Measurements from ENCODE around the gene GDPD5.

The GDPD5 gene

GRCh38 chr11:75565916-75566762, 40.4 kb upstream of the GDPD5 start:
- Histone ChIP-seq H3K27ac (ENCODE audit: low read depth, low read length) (peak overlapping the region; percentile 100), H3K9me3 (ENCODE audit: control insufficient read depth in 5 of 5, low read length in 5 of 5) (no peaks in the 10 kb centered on the region), H3K36me3 (ENCODE audit: control insufficient read depth in 5 of 5, insufficient read depth in 5 of 5, low read length in 5 of 5) (peaks cover 6 to 67% (median 52%) of the 10 kb centered on the region in 5 donors), H3K27me3 (ENCODE audit: control insufficient read depth in 5 of 5, insufficient read depth in 4 of 5, low read length in 5 of 5) (no peaks in the 10 kb centered on the region), H3K9ac (ENCODE audit: low read length in 5 of 5) (peak overlapping the region in 4 of 5 donors; percentile 33 to 99 (median 76)), H3K4me3 (ENCODE audit: low read depth in 1 of 5, low read length in 5 of 5) (peak overlapping the region; percentile 10 to 97 (median 74)), H3K4me1 (ENCODE audit: control insufficient read depth in 5 of 5, insufficient read depth in 5 of 5, low read length in 5 of 5) (peaks cover 30 to 90% (median 85%) of the 10 kb centered on the region in 5 donors)

- peaks cover 32 to 90% (median 87%) of the 10 kb centered on the region in 5 donors for H3K4me1 ChIP-seq (ENCODE audit: control insufficient read depth in 5 of 5, insufficient read depth in 5 of 5, low read length in 5 of 5)
- H3K4me3 ChIP-seq (ENCODE audit: low read depth in 1 of 5, low read length in 5 of 5): peak overlapping the region; percentile 74 to 99 (median 97)
- peak overlapping the region; percentile 90 to 100 (median 98) for H3K9ac ChIP-seq (ENCODE audit: low read length in 5 of 5)
- H3K9me3 ChIP-seq (ENCODE audit: control insufficient read depth in 5 of 5, low read length in 5 of 5): no peaks in the 10 kb centered on the region
- no peaks in the 10 kb centered on the region for H3K27me3 ChIP-seq (ENCODE audit: control insufficient read depth in 5 of 5, insufficient read depth in 4 of 5, low read length in 5 of 5)
- peak overlapping the region; percentile 100 for H3K27ac ChIP-seq (ENCODE audit: low read depth, low read length)
- H3K36me3 ChIP-seq (ENCODE audit: control insufficient read depth in 5 of 5, insufficient read depth in 5 of 5, low read length in 5 of 5): peaks cover 3 to 58% (median 44%) of the 10 kb centered on the region in 5 donors
These were observed 39.6 kb upstream of the GDPD5 start for GRCh38 chr11:75565221-75565814.

- H3K27me3 ChIP-seq (ENCODE audit: control insufficient read depth in 5 of 5, insufficient read depth in 4 of 5, low read length in 5 of 5): no peaks in the 10 kb centered on the region
- H3K9me3 ChIP-seq (ENCODE audit: control insufficient read depth in 5 of 5, low read length in 5 of 5): no peaks in the 10 kb centered on the region
- H3K4me3 ChIP-seq (ENCODE audit: low read depth in 1 of 5, low read length in 5 of 5): peak overlapping the region; percentile 94 to 99 (median 98)
- H3K27ac ChIP-seq (ENCODE audit: low read depth, low read length): peak overlapping the region; percentile 100
- peak overlapping the region; percentile 98 to 100 (median 98) for H3K9ac ChIP-seq (ENCODE audit: low read length in 5 of 5)
- peaks cover 34 to 93% (median 91%) of the 10 kb centered on the region in 5 donors for H3K4me1 ChIP-seq (ENCODE audit: control insufficient read depth in 5 of 5, insufficient read depth in 5 of 5, low read length in 5 of 5)
- H3K36me3 ChIP-seq (ENCODE audit: control insufficient read depth in 5 of 5, insufficient read depth in 5 of 5, low read length in 5 of 5): peaks cover 0 to 47% (median 33%) of the 10 kb centered on the region in 5 donors
These were observed 38.3 kb upstream of the GDPD5 start for GRCh38 chr11:75563978-75564552.

- Histone ChIP-seq H3K27ac (ENCODE audit: low read depth, low read length) (peak overlapping the region; percentile 100), H3K27me3 (ENCODE audit: control insufficient read depth in 5 of 5, insufficient read depth in 4 of 5, low read length in 5 of 5) (no peaks in the 10 kb centered on the region), H3K9me3 (ENCODE audit: control insufficient read depth in 5 of 5, low read length in 5 of 5) (no peaks in the 10 kb centered on the region), H3K4me3 (ENCODE audit: low read depth in 1 of 5, low read length in 5 of 5) (peak overlapping the region; percentile 94 to 99 (median 98)), H3K4me1 (ENCODE audit: control insufficient read depth in 5 of 5, insufficient read depth in 5 of 5, low read length in 5 of 5) (peaks cover 39 to 94% (median 91%) of the 10 kb centered on the region in 5 donors), H3K36me3 (ENCODE audit: control insufficient read depth in 5 of 5, insufficient read depth in 5 of 5, low read length in 5 of 5) (peaks cover 0 to 41% (median 27%) of the 10 kb centered on the region in 5 donors), H3K9ac (ENCODE audit: low read length in 5 of 5) (peak overlapping the region; percentile 98 to 100 (median 98))
These were observed 37.8 kb upstream of the GDPD5 start for GRCh38 chr11:75563501-75563977.

GRCh38 chr11:75562836-75563484, 37.2 kb upstream of the GDPD5 start:
- Histone ChIP-seq H3K36me3 (ENCODE audit: control insufficient read depth in 5 of 5, insufficient read depth in 5 of 5, low read length in 5 of 5) (peaks cover 0 to 36% (median 21%) of the 10 kb centered on the region in 5 donors), H3K9ac (ENCODE audit: low read length in 5 of 5) (peak overlapping the region; percentile 98 to 100 (median 98)), H3K4me1 (ENCODE audit: control insufficient read depth in 5 of 5, insufficient read depth in 5 of 5, low read length in 5 of 5) (peaks cover 40 to 94% (median 92%) of the 10 kb centered on the region in 5 donors), H3K27me3 (ENCODE audit: control insufficient read depth in 5 of 5, insufficient read depth in 4 of 5, low read length in 5 of 5) (no peaks in the 10 kb centered on the region), H3K4me3 (ENCODE audit: low read depth in 1 of 5, low read length in 5 of 5) (peak overlapping the region; percentile 94 to 99 (median 98)), H3K27ac (ENCODE audit: low read depth, low read length) (peak overlapping the region; percentile 100), H3K9me3 (ENCODE audit: control insufficient read depth in 5 of 5, low read length in 5 of 5) (no peaks in the 10 kb centered on the region)

GRCh38 chr11:75562048-75562835, 36.5 kb upstream of the GDPD5 start, which contains the start of gene SERPINH1:
TSS of gene SERPINH1 (plus strand) at chr11:75562253. CDS start at chr11:75566350, 4,097 bp downstream.
- H3K9ac ChIP-seq (ENCODE audit: low read length in 5 of 5): peak within 1 kb of the TSS; percentile 98 to 100 (median 98)
- H3K27me3 ChIP-seq (ENCODE audit: control insufficient read depth in 5 of 5, insufficient read depth in 4 of 5, low read length in 5 of 5): no peaks in the 10 kb centered on the region
- peak within 1 kb of the TSS; percentile 100 for H3K27ac ChIP-seq (ENCODE audit: low read depth, low read length)
- peak within 1 kb of the TSS; percentile 94 to 99 (median 98) for H3K4me3 ChIP-seq (ENCODE audit: low read depth in 1 of 5, low read length in 5 of 5)
- peaks cover 46 to 94% (median 93%) of the 10 kb centered on the region in 5 donors for H3K4me1 ChIP-seq (ENCODE audit: control insufficient read depth in 5 of 5, insufficient read depth in 5 of 5, low read length in 5 of 5)
- H3K36me3 ChIP-seq (ENCODE audit: control insufficient read depth in 5 of 5, insufficient read depth in 5 of 5, low read length in 5 of 5): peaks cover 0 to 29% (median 15%) of the 10 kb centered on the region in 5 donors
- no peaks in the 10 kb centered on the region for H3K9me3 ChIP-seq (ENCODE audit: control insufficient read depth in 5 of 5, low read length in 5 of 5)

GRCh38 chr11:75561426-75562047, 35.8 kb upstream of the GDPD5 start:
- Histone ChIP-seq H3K36me3 (ENCODE audit: control insufficient read depth in 5 of 5, insufficient read depth in 5 of 5, low read length in 5 of 5) (peaks cover 0 to 22% (median 10%) of the 10 kb centered on the region in 5 donors), H3K4me3 (ENCODE audit: low read depth in 1 of 5, low read length in 5 of 5) (peak overlapping the region; percentile 44 to 99 (median 97)), H3K9me3 (ENCODE audit: control insufficient read depth in 5 of 5, low read length in 5 of 5) (no peaks in the 10 kb centered on the region), H3K4me1 (ENCODE audit: control insufficient read depth in 5 of 5, insufficient read depth in 5 of 5, low read length in 5 of 5) (peaks cover 50 to 94% (median 93%) of the 10 kb centered on the region in 5 donors), H3K9ac (ENCODE audit: low read length in 5 of 5) (peak overlapping the region; percentile 98 to 100 (median 98)), H3K27me3 (ENCODE audit: control insufficient read depth in 5 of 5, insufficient read depth in 4 of 5, low read length in 5 of 5) (no peaks in the 10 kb centered on the region), H3K27ac (ENCODE audit: low read depth, low read length) (peak overlapping the region; percentile 100)

GRCh38 chr11:75560644-75561043, 34.9 kb upstream of the GDPD5 start:
- peak overlapping the region in 3 of 5 donors; percentile 98 to 99 (median 98) for H3K9ac ChIP-seq (ENCODE audit: low read length in 5 of 5)
- H3K36me3 ChIP-seq (ENCODE audit: control insufficient read depth in 5 of 5, insufficient read depth in 5 of 5, low read length in 5 of 5): peaks cover 0 to 13% (median 2%) of the 10 kb centered on the region in 5 donors
- H3K4me1 ChIP-seq (ENCODE audit: control insufficient read depth in 5 of 5, insufficient read depth in 5 of 5, low read length in 5 of 5): peaks cover 43 to 94% (median 92%) of the 10 kb centered on the region in 5 donors
- no peak overlapping the region for H3K4me3 ChIP-seq (ENCODE audit: low read depth in 1 of 5, low read length in 5 of 5)
- H3K9me3 ChIP-seq (ENCODE audit: control insufficient read depth in 5 of 5, low read length in 5 of 5): no peaks in the 10 kb centered on the region
- peak overlapping the region; percentile 100 for H3K27ac ChIP-seq (ENCODE audit: low read depth, low read length)
- H3K27me3 ChIP-seq (ENCODE audit: control insufficient read depth in 5 of 5, insufficient read depth in 4 of 5, low read length in 5 of 5): no peaks in the 10 kb centered on the region
